ENCODE measurements around the gene ABCB7.

The ABCB7 gene

GRCh38 chrX:75115707-75116413 is 40.2 kb downstream of the ABCB7 start:
- DNase-seq (ENCODE audit: low spot score): no peak
- Histone ChIP-seq H3K4me3 (no peak overlapping the region), H3K27ac (no peak overlapping the region)
- TF ChIP-seq CTCF (IDR thresholded peaks at IDR 0.05): no peak

DNA sequence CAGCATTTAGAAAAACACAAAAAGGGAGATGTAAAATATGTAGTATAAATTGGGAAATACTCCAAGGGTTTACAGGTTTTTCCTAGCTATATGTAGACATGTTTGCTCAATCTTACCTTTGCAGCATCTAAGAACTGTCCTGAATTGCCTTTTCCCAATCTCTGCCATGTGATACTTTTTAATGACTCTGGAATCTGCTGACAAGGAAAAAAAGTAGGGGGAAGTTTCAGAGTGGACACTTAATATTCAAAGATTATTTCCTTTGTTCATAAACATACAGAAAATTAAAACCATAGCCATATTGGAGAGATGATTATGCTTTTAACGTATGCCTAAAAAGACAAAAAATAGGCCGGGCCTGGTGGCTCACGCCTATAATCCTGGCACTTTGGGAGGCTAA is 41.4 kb downstream of the ABCB7 start:
- Histone ChIP-seq H3K4me3 (no peak overlapping the region), H3K27ac (no peak overlapping the region)
- no peak for TF ChIP-seq CTCF (IDR thresholded peaks at IDR 0.05)
- no peak for DNase-seq (ENCODE audit: low spot score)

DNA sequence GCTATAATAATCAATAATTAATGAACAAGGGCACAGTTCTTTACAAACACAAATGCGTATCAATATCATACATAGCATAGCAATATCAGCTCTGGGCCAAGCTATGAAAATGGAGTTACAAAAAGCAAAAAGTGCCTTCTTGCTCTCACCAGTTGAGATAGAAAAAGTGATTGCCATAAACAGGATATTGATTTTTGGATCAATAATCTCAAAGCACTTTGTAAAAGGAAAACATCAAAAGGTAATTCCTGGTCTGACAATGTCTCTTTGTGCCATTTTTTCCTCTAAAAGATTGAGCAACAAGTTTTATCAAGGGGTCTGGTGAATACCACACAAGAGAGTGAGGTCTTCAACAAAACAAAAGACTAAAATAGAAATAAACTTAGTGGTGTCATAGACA is 42.4 kb downstream of the ABCB7 start:
- no peak for TF ChIP-seq CTCF (IDR thresholded peaks at IDR 0.05)
- no peak overlapping the region for H3K27ac ChIP-seq
- no peak overlapping the region for H3K4me3 ChIP-seq
- DNase-seq (ENCODE audit: low spot score): no peak

GRCh38 chrX:75107863-75108509 is 48.1 kb downstream of the ABCB7 start:
- no peak for TF ChIP-seq CTCF (IDR thresholded peaks at IDR 0.05)
- no peak overlapping the region for H3K27ac ChIP-seq
- H3K4me3 ChIP-seq: no peak overlapping the region
- peak; percentile 70 for DNase-seq (ENCODE audit: low spot score)

- Histone ChIP-seq H3K27ac (no peak overlapping the region), H3K4me3 (no peak overlapping the region)
- DNase-seq (ENCODE audit: low spot score): no peak
- TF ChIP-seq CTCF (IDR thresholded peaks at IDR 0.05): no peak
Measured at GRCh38 chrX:75106772-75107171, 49.3 kb downstream of the ABCB7 start.

- no peak for DNase-seq (ENCODE audit: low spot score)
- Histone ChIP-seq H3K27ac (no peak overlapping the region), H3K4me3 (no peak overlapping the region)
- no peak for TF ChIP-seq CTCF (IDR thresholded peaks at IDR 0.05)
Measured at GRCh38 chrX:75096331-75096730, 59.8 kb downstream of the ABCB7 start.

- Histone ChIP-seq H3K27ac (no peak overlapping the region), H3K4me3 (no peak overlapping the region)
- DNase-seq (ENCODE audit: low spot score): no peak
- TF ChIP-seq CTCF (IDR thresholded peaks at IDR 0.05): no peak
Measured at GRCh38 chrX:75086731-75087195, 69.3 kb downstream of the ABCB7 start.
